VCaP (cell line): ENCODE results near the gene KCNQ1OT1.

ENCODE experiments used
- H3K27ac ChIP-seq: fragments of 450-650 bp; 2 replicates; pipeline ENCODE4 v1.5.1; 2017
- CTCF ChIP-seq: fragments of 450-650 bp; conservative IDR thresholded peaks from 2 replicates; pipeline ENCODE4 v1.5.1; 2017; ENCODE audit warnings: mild to moderate bottlenecking, moderate library complexity

The KCNQ1OT1 gene

GRCh38 chr11:2715716-2716350 is 16.0 kb upstream of the KCNQ1OT1 start:
- no peak overlapping the region for H3K27ac ChIP-seq
- no peak for TF ChIP-seq CTCF

GRCh38 chr11:2714871-2715270 is 15.1 kb upstream of the KCNQ1OT1 start:
- no peak for TF ChIP-seq CTCF
- no peak overlapping the region for H3K27ac ChIP-seq

- TF ChIP-seq CTCF, result no peak
- H3K27ac ChIP-seq, result no peak overlapping the region
Measured at GRCh38 chr11:2714463-2714800, 14.6 kb upstream of the KCNQ1OT1 start.

- no peak for TF ChIP-seq CTCF
- H3K27ac ChIP-seq, result no peak overlapping the region
Measured at GRCh38 chr11:2713661-2714462, 14.1 kb upstream of the KCNQ1OT1 start.

- no peak overlapping the region for H3K27ac ChIP-seq
- TF ChIP-seq CTCF, result no peak
Measured at GRCh38 chr11:2713094-2713493, 13.3 kb upstream of the KCNQ1OT1 start.

- TF ChIP-seq CTCF, result no peak
Measured at GRCh38 chr11:2711161-2711560, 11.4 kb upstream of the KCNQ1OT1 start.

GRCh38 chr11:2709429-2709828 is 9.6 kb upstream of the KCNQ1OT1 start:
- TF ChIP-seq CTCF, result no peak
- H3K27ac ChIP-seq, result no peak overlapping the region

More at GRCh38 chr11:2711161-2711560, 11.4 kb upstream of the KCNQ1OT1 start:
- H3K27ac ChIP-seq, result no peak overlapping the region
